ENCODE results near the gene RAB3GAP2.
"Not testable (repeated sequence)": the region's sequence is repeated elsewhere in the genome, so short reads cannot be mapped to it uniquely, and the experiment has no call there.

DNA sequence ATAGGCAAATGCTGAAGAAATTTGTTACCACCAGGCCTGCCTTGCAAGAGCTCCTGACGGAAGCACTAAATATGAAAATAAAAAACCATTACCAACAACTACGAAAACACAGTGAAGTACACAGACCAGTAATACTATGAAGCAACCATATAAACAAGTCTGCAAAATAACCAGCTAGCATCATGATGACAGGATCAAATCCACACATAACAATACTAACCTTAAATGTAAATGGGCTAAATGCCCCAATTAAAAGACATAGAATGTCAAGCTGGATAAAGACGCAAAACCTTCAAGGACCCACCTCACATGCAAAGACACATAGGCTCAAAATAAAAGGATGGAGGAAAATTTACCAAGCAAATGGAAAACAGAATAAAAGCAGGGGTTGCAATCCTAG lies 16.1 kb downstream of the RAB3GAP2 start:
- TF ChIP-seq, protein P1, sequence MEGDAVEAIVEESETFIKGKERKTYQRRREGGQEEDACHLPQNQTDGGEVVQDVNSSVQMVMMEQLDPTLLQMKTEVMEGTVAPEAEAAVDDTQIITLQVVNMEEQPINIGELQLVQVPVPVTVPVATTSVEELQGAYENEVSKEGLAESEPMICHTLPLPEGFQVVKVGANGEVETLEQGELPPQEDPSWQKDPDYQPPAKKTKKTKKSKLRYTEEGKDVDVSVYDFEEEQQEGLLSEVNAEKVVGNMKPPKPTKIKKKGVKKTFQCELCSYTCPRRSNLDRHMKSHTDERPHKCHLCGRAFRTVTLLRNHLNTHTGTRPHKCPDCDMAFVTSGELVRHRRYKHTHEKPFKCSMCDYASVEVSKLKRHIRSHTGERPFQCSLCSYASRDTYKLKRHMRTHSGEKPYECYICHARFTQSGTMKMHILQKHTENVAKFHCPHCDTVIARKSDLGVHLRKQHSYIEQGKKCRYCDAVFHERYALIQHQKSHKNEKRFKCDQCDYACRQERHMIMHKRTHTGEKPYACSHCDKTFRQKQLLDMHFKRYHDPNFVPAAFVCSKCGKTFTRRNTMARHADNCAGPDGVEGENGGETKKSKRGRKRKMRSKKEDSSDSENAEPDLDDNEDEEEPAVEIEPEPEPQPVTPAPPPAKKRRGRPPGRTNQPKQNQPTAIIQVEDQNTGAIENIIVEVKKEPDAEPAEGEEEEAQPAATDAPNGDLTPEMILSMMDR (IDR thresholded peaks at IDR 0.05; ENCODE audit: low read depth, low read length, poor library complexity, severe bottlenecking) = not testable (repeated sequence)
- not testable (repeated sequence) for TF ChIP-seq EZH2phosphoT487 (IDR thresholded peaks at IDR 0.05; ENCODE audit: borderline replicate concordance, low read length)
